Measurements from ENCODE around the gene RRM2. TPM values are rescaled to one million over a fixed set of nuclear protein-coding genes. Genes with fewer than 3 reads are reported as not detected.

Gene RRM2
- total and polyA plus RNA-seq, 2 experiments from 2014 or later, result 15.2 to 49.7 TPM

DNA sequence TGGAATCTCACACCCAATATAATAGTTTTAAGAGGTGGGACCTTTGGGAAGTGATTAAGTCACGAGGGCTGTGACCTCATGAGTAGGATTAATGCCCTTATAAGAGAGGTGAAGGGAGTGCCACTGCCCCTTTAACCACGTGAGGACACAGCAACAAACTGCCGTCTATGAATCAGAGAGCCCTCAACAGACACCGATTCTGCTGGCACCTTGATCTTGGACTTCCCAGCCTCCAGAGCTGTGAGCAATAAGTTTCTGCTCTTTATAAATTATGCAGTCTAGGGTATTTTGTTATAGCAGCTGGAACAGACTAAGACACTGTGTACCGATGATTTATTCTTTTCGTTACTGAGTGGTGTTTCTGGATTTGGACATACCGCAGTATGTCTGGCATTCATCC, 56.2 kb downstream of the RRM2 start:
- no peaks in the 10 kb centered on the region for H3K9me2 ChIP-seq (replicated peaks; ENCODE audit: insufficient read depth)
- TF ChIP-seq, protein P1, sequence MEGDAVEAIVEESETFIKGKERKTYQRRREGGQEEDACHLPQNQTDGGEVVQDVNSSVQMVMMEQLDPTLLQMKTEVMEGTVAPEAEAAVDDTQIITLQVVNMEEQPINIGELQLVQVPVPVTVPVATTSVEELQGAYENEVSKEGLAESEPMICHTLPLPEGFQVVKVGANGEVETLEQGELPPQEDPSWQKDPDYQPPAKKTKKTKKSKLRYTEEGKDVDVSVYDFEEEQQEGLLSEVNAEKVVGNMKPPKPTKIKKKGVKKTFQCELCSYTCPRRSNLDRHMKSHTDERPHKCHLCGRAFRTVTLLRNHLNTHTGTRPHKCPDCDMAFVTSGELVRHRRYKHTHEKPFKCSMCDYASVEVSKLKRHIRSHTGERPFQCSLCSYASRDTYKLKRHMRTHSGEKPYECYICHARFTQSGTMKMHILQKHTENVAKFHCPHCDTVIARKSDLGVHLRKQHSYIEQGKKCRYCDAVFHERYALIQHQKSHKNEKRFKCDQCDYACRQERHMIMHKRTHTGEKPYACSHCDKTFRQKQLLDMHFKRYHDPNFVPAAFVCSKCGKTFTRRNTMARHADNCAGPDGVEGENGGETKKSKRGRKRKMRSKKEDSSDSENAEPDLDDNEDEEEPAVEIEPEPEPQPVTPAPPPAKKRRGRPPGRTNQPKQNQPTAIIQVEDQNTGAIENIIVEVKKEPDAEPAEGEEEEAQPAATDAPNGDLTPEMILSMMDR (IDR thresholded peaks at IDR 0.05; ENCODE audit: poor library complexity), result no peak
- no peak for TF ChIP-seq EZH2 (IDR thresholded peaks at IDR 0.05; ENCODE audit: borderline replicate concordance)
- DNase-seq (ENCODE audit: low spot score), result no peak
- no peaks in the 10 kb centered on the region for H3K36me3 ChIP-seq (replicated peaks; ENCODE audit: insufficient read depth, low read depth)
- 86% methylated on average over 7 of the region's 7 CpGs for WGBS (ENCODE audit: low lambda C conversion rate, missing lambda C conversion rate)
- H3K79me2 ChIP-seq, result no peaks in the 10 kb centered on the region
- H3K4me1 ChIP-seq (ENCODE audit: insufficient read depth), result no peaks in the 10 kb centered on the region
- H3K9me3 ChIP-seq (ENCODE audit: low read depth), result no peaks in the 10 kb centered on the region
- H4K20me1 ChIP-seq (ENCODE audit: insufficient read depth, poor library complexity, severe bottlenecking), result no peaks in the 10 kb centered on the region
- no peak overlapping the region for H3K27ac ChIP-seq
- H2AFZ ChIP-seq, result no peak overlapping the region
- H3K4me2 ChIP-seq, result no peak overlapping the region
- no peak overlapping the region for H3K4me3 ChIP-seq
- no peaks in the 10 kb centered on the region for H3K27me3 ChIP-seq

DNA sequence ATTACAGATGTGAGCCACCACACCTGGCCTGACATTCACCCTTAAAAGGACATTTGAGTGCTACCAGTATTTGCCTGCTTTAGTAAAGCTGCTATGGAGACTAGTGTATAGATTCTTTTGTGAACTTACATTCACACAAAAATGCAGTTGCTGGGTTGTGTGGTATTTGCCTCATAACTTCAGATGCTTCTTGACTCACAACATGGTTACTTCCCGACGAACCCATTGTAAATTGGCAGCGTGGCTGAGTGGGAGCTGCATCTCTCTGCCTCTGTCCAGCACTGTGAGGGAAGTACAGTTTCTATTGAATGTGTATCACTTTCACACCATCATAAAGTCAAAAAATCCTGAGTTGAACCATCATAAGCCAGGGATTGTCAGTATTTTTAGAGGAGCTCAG, 56.9 kb downstream of the RRM2 start:
- no peaks in the 10 kb centered on the region for H4K20me1 ChIP-seq (ENCODE audit: insufficient read depth, poor library complexity, severe bottlenecking)
- 83% methylated on average over 3 of the region's 3 CpGs for WGBS (ENCODE audit: low lambda C conversion rate, missing lambda C conversion rate)
- no peak overlapping the region for H3K4me2 ChIP-seq
- no peak overlapping the region for H3K4me3 ChIP-seq
- H3K27me3 ChIP-seq, result no peaks in the 10 kb centered on the region
- H3K79me2 ChIP-seq, result no peaks in the 10 kb centered on the region
- no peaks in the 10 kb centered on the region for H3K4me1 ChIP-seq (ENCODE audit: insufficient read depth)
- no peak overlapping the region for H3K27ac ChIP-seq
- no peak overlapping the region for H2AFZ ChIP-seq
- H3K36me3 ChIP-seq (replicated peaks; ENCODE audit: insufficient read depth, low read depth), result no peaks in the 10 kb centered on the region
- no peak for DNase-seq (ENCODE audit: low spot score)
- TF ChIP-seq, protein P1 (IDR thresholded peaks at IDR 0.05; ENCODE audit: poor library complexity), result no peak
- TF ChIP-seq EZH2phosphoT487 (IDR thresholded peaks at IDR 0.05; ENCODE audit: low read depth, severe bottlenecking, unreplicated experiment), result no peak
- TF ChIP-seq EZH2 (IDR thresholded peaks at IDR 0.05; ENCODE audit: borderline replicate concordance), result no peak
- H3K9me2 ChIP-seq (replicated peaks; ENCODE audit: insufficient read depth), result no peaks in the 10 kb centered on the region
- H3K9me3 ChIP-seq (ENCODE audit: low read depth), result no peaks in the 10 kb centered on the region

DNA sequence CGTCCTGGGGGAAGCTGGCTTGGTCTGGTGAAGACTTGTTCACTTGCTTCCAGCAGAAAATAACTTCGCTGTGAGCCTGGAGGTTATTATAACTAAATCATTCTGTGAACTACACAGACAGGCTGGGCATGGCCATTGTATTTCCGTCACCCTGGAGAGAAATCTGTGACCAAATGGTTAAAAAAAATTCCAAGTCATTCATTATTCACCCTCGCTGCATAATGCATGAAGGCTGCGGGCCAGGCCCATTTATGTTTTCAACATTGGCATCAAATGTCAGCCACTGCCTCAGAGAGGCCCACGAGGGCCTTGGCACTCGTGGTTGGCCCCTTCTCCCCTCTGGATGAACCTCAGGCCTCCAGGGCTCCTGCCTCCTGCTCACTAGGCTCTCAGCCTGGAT, 57.7 kb downstream of the RRM2 start:
- Histone ChIP-seq H3K9me2 (replicated peaks; ENCODE audit: insufficient read depth) (no peaks in the 10 kb centered on the region), H3K4me3 (no peak overlapping the region), H3K9me3 (ENCODE audit: low read depth) (no peaks in the 10 kb centered on the region), H3K27ac (no peak overlapping the region), H3K4me1 (ENCODE audit: insufficient read depth) (no peaks in the 10 kb centered on the region), H4K20me1 (ENCODE audit: insufficient read depth, poor library complexity, severe bottlenecking) (no peaks in the 10 kb centered on the region), H3K27me3 (no peaks in the 10 kb centered on the region), H3K4me2 (no peak overlapping the region), H2AFZ (no peak overlapping the region), H3K36me3 (replicated peaks; ENCODE audit: insufficient read depth, low read depth) (no peaks in the 10 kb centered on the region), H3K79me2 (no peaks in the 10 kb centered on the region)
- TF ChIP-seq, protein P1 (IDR thresholded peaks at IDR 0.05; ENCODE audit: poor library complexity), result no peak
- no peak for TF ChIP-seq EZH2phosphoT487 (IDR thresholded peaks at IDR 0.05; ENCODE audit: low read depth, severe bottlenecking, unreplicated experiment)
- TF ChIP-seq EZH2 (IDR thresholded peaks at IDR 0.05; ENCODE audit: borderline replicate concordance), result no peak
- no peak for DNase-seq (ENCODE audit: low spot score)
- WGBS (ENCODE audit: low lambda C conversion rate, missing lambda C conversion rate), result 79% methylated on average over 7 of the region's 7 CpGs

Small RNAs within 50 kb of the gene (small RNA-seq; reads per million reads assigned to genes)
- gene RF00410 (not detected), gene RF00568 (not detected)

Other genes with a start within 250 kb of the RRM2 start
- 10.0 and 10.9 TPM in 2 replicates for gene GRHL1, start 171.0 kb upstream of the RRM2 start, total RNA-seq
- 4.0 and 9.5 TPM in 2 replicates for gene GRHL1, start 171.0 kb upstream of the RRM2 start, polyA plus RNA-seq
- 8.6 and 11.3 TPM in 2 replicates for gene KLF11, start 79.2 kb upstream of the RRM2 start, total RNA-seq
- gene KLF11, start 79.2 kb upstream of the RRM2 start, polyA plus RNA-seq, result 7.7 and 10.2 TPM in 2 replicates
- 1.6 and 2.9 TPM in 2 replicates for gene CYS1, start 42.3 kb upstream of the RRM2 start, total RNA-seq
- gene CYS1, start 42.3 kb upstream of the RRM2 start, polyA plus RNA-seq, result 0.62 and 2.7 TPM in 2 replicates
- gene HPCAL1, start 180.2 kb downstream of the RRM2 start, total RNA-seq, result 13.8 and 22.5 TPM in 2 replicates
- 37.4 and 39.1 TPM in 2 replicates for gene HPCAL1, start 180.2 kb downstream of the RRM2 start, polyA plus RNA-seq